Naive thymus-derived CD4-positive, alpha-beta T cell (primary cell): Measurements from ENCODE around the gene ROBO3. TPM values are rescaled to one million over a fixed set of nuclear protein-coding genes. Genes with fewer than 3 reads are reported as not detected.
A peak's percentile ranks its signal among the peaks of the same experiment; 100 is the strongest.

Experiments
- ATAC-seq: fragments of 150-1000 bp; cut with Tn5 transposase; 2 replicates; pipeline ENCODE4 v1.10.0; 2021; ENCODE audit warnings: mild to moderate bottlenecking, moderate library complexity
- CTCF ChIA-PET: fragments of 350-600 bp; sonication (Branson Sonifier 250); formaldehyde crosslinking; loops from one replicate; lab custom pipeline; 2021; ENCODE audit warnings: antibody characterized with exemption; lab: Charles Lee
- POLR2A ChIA-PET: fragments of 350-600 bp; sonication (Branson Sonifier 250); formaldehyde crosslinking; loops from one replicate; lab custom pipeline; 2021; ENCODE audit warnings: antibody characterized with exemption, inconsistent platforms; lab: Charles Lee
- DNase-seq, 9 donors: peaks; one replicate each; pipeline versions ENCODE4 v3.0.0 to v3.0.0-alpha.2; 2020 to 2022; ENCODE audit warnings: mixed read lengths in 1 of 9
- H3K27ac ChIP-seq: one replicate; pipeline ENCODE4 v1.7.0; 2013; ENCODE audit warnings: mild to moderate bottlenecking, low read depth, low read length, moderate library complexity
- H3K27me3 ChIP-seq, 2 donors: one replicate each; pipeline ENCODE4 v1.7.0; 2013; ENCODE audit warnings: low read length in 2 of 2, mild to moderate bottlenecking in 2 of 2, moderate library complexity in 2 of 2; ENCODE audit not compliant: control insufficient read depth in 2 of 2, insufficient read depth in 2 of 2
- H3K36me3 ChIP-seq, 3 experiments: 1 replicate in 2 of 3; 2 replicates in 1 of 3; pipeline ENCODE4 v1.7.0; 2013; ENCODE audit warnings: low read length in 3 of 3, mild to moderate bottlenecking in 3 of 3, moderate library complexity in 1 of 3; ENCODE audit not compliant: insufficient read depth in 3 of 3, control insufficient read depth in 2 of 3
- H3K4me1 ChIP-seq, 2 donors: one replicate each; pipeline ENCODE4 v1.7.0; 2013; ENCODE audit warnings: low read length in 2 of 2, mild to moderate bottlenecking in 2 of 2, moderate library complexity in 1 of 2; ENCODE audit not compliant: control insufficient read depth in 2 of 2, insufficient read depth in 2 of 2
- H3K4me3 ChIP-seq: 2 replicates; pipeline ENCODE4 v1.7.0; 2013; ENCODE audit warnings: mild to moderate bottlenecking, low read length
- H3K9me3 ChIP-seq, 3 experiments: 1 replicate in 2 of 3; 2 replicates in 1 of 3; pipeline ENCODE4 v1.7.0; 2013; ENCODE audit warnings: low read length in 3 of 3; ENCODE audit not compliant: control insufficient read depth in 2 of 3
- H3K27ac Mint-ChIP-seq, 9 donors: one replicate each; pipeline ENCODE4 v1.8.0; 2020 to 2022; ENCODE audit warnings: mixed read lengths in 9 of 9, mild to moderate bottlenecking in 8 of 9, moderate library complexity in 5 of 9, inconsistent platforms in 2 of 9
- H3K27me3 Mint-ChIP-seq, 5 donors: one replicate each; pipeline ENCODE4 v1.8.0; 2021 to 2022; ENCODE audit warnings: mixed read lengths in 5 of 5, mild to moderate bottlenecking in 1 of 5
- H3K36me3 Mint-ChIP-seq, 5 donors: one replicate each; pipeline ENCODE4 v1.8.0; 2020 to 2022; ENCODE audit warnings: mixed read lengths in 5 of 5, mild to moderate bottlenecking in 3 of 5, inconsistent platforms in 1 of 5
- H3K4me1 Mint-ChIP-seq, 7 donors: one replicate each; pipeline ENCODE4 v1.8.0; 2020 to 2022; ENCODE audit warnings: mixed read lengths in 7 of 7, mild to moderate bottlenecking in 3 of 7, inconsistent platforms in 1 of 7
- H3K4me3 Mint-ChIP-seq, 10 donors: one replicate each; pipeline ENCODE4 v1.8.0; 2020 to 2022; ENCODE audit warnings: mild to moderate bottlenecking in 10 of 10, mixed read lengths in 10 of 10, moderate library complexity in 6 of 10, inconsistent platforms in 2 of 10
- H3K9me3 Mint-ChIP-seq, 11 donors: one replicate each; pipeline ENCODE4 v1.8.0; 2020 to 2022; ENCODE audit warnings: mixed read lengths in 11 of 11, mild to moderate bottlenecking in 4 of 11, inconsistent platforms in 1 of 11, moderate library complexity in 1 of 11
- intact Hi-C, 2 donors: fragments of 100-400 bp; cut with micrococcal nuclease; formaldehyde crosslinking; loops; one replicate each; pipeline ENCODE4 v1.15.1; 2023
- polyA plus RNA-seq, 2 donors: library from polyadenylated mRNA; unstranded; fragments of 300-500 nt; fragmentation: Illumina TruSeq; gene quantifications; one replicate each; pipeline ENCODE4 v1.2.3, GENCODE V29; 2021
- total RNA-seq, 6 experiments: library from RNA in 5 of 6; stranded (reverse) in 5 of 6; gene quantifications; 1 replicate in 5 of 6; 2 replicates in 1 of 6; pipeline ENCODE4 v1.2.3 and lab custom pipeline; 2021 to 2026

Gene ROBO3
- total and polyA plus RNA-seq, 7 experiments from 2014 or later, result 3.6 to 51.3 (median 26.9) TPM

DNA sequence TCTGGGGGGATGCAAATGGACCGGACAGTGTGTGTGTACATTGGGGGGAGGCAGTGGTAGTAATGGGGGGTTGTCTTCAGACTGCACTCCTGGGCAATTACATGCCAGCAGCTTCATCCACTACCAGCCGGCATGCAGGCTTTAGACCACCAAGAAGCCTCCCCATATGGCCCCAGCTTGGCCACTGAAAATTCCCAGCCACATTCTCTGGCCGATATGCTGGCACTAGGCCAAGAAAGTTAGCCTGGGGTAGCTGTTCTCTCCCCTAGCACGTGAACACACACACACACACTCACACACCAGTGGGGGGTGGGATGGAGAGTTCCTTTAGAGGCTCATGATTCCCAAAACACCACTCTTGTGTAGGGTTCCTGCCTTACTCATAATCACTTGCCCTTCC lies 3.6 kb upstream of the ROBO3 start:
- ATAC-seq (no peak), DNase-seq (no peak)
- H3K9me3 ChIP-seq, result no peaks in the 10 kb centered on the region
- ChIA-PET POLR2A (no interaction called here), CTCF (no interaction called here)
- peaks cover 0 to 4% (median 0%) of the 10 kb centered on the region in 5 donors for H3K36me3 Mint-ChIP-seq
- H3K4me1 Mint-ChIP-seq, result peaks cover 5 to 37% (median 16%) of the 10 kb centered on the region in 7 donors
- H3K27ac ChIP-seq, result no peak overlapping the region
- H3K27ac Mint-ChIP-seq, result no peak overlapping the region
- H3K27me3 ChIP-seq, result peaks cover 7 to 36% of the 10 kb centered on the region in 2 donors
- no peaks in the 10 kb centered on the region for H3K36me3 ChIP-seq
- no peak overlapping the region for H3K4me3 Mint-ChIP-seq
- peaks cover 60 to 68% (median 66%) of the 10 kb centered on the region in 5 donors for H3K27me3 Mint-ChIP-seq
- H3K9me3 Mint-ChIP-seq, result peaks cover 0 to 3% (median 0%) of the 10 kb centered on the region in 11 donors
- intact Hi-C loops, result no loop called here
- peaks cover 3 to 15% of the 10 kb centered on the region in 2 donors for H3K4me1 ChIP-seq
- H3K4me3 ChIP-seq, result no peak overlapping the region

GRCh38 chr11:124863137-124863825 lies 2.0 kb upstream of the ROBO3 start:
- peak overlapping the region in 1 of 9 donors; percentile 9 for H3K27ac Mint-ChIP-seq
- H3K36me3 Mint-ChIP-seq, result peaks cover 0 to 8% (median 0%) of the 10 kb centered on the region in 5 donors
- ChIA-PET POLR2A (no interaction called here), CTCF (no interaction called here)
- H3K4me3 ChIP-seq, result no peak overlapping the region
- H3K27me3 ChIP-seq, result peaks cover 20 to 50% of the 10 kb centered on the region in 2 donors
- no peak overlapping the region for H3K27ac ChIP-seq
- H3K27me3 Mint-ChIP-seq, result peaks cover 73 to 83% (median 78%) of the 10 kb centered on the region in 5 donors
- H3K4me1 Mint-ChIP-seq, result peaks cover 5 to 53% (median 29%) of the 10 kb centered on the region in 7 donors
- no peaks in the 10 kb centered on the region for H3K36me3 ChIP-seq
- intact Hi-C loops, result no loop called here
- no peak for ATAC-seq
- H3K4me1 ChIP-seq, result peaks cover 5 to 20% of the 10 kb centered on the region in 2 donors
- DNase-seq, result no peak
- H3K4me3 Mint-ChIP-seq, result peak overlapping the region in 2 of 10 donors; percentile 9 to 37
- no peaks in the 10 kb centered on the region for H3K9me3 ChIP-seq
- H3K9me3 Mint-ChIP-seq, result peaks cover 0 to 5% (median 0%) of the 10 kb centered on the region in 11 donors

GRCh38 chr11:124863826-124864165 lies 1.4 kb upstream of the ROBO3 start:
- Histone ChIP-seq H3K27me3 (peaks cover 20 to 55% of the 10 kb centered on the region in 2 donors), H3K36me3 (no peaks in the 10 kb centered on the region), H3K4me1 (peaks cover 5 to 25% of the 10 kb centered on the region in 2 donors), H3K9me3 (no peaks in the 10 kb centered on the region), H3K4me3 (no peak overlapping the region), H3K27ac (no peak overlapping the region)
- intact Hi-C loops, result no loop called here
- ATAC-seq, result no peak
- ChIA-PET POLR2A (no interaction called here), CTCF (no interaction called here)
- no peak for DNase-seq
- peak overlapping the region in 1 of 10 donors; percentile 9 for H3K4me3 Mint-ChIP-seq
- H3K27ac Mint-ChIP-seq, result peak overlapping the region in 1 of 9 donors; percentile 38
- H3K36me3 Mint-ChIP-seq, result peaks cover 0 to 8% (median 0%) of the 10 kb centered on the region in 5 donors
- H3K27me3 Mint-ChIP-seq, result peaks cover 77 to 88% (median 82%) of the 10 kb centered on the region in 5 donors
- H3K9me3 Mint-ChIP-seq, result peaks cover 0 to 5% (median 0%) of the 10 kb centered on the region in 11 donors
- peaks cover 5 to 58% (median 34%) of the 10 kb centered on the region in 7 donors for H3K4me1 Mint-ChIP-seq

GRCh38 chr11:124864176-124864891 lies 898 bp upstream of the ROBO3 start:
- Histone ChIP-seq H3K27me3 (peaks cover 20 to 59% of the 10 kb centered on the region in 2 donors), H3K4me1 (peaks cover 5 to 29% of the 10 kb centered on the region in 2 donors), H3K36me3 (no peaks in the 10 kb centered on the region), H3K9me3 (no peaks in the 10 kb centered on the region), H3K27ac (no peak overlapping the region), H3K4me3 (no peak overlapping the region)
- ATAC-seq (no peak), DNase-seq (no peak)
- Mint-ChIP-seq H3K4me1 (peaks cover 5 to 63% (median 39%) of the 10 kb centered on the region in 7 donors), H3K27me3 (peaks cover 80 to 93% (median 86%) of the 10 kb centered on the region in 5 donors), H3K4me3 (peak overlapping the region in 1 of 10 donors; percentile 22), H3K9me3 (peaks cover 0 to 5% (median 0%) of the 10 kb centered on the region in 11 donors), H3K36me3 (peaks cover 0 to 8% (median 0%) of the 10 kb centered on the region in 5 donors), H3K27ac (peak overlapping the region in 1 of 9 donors; percentile 38)
- intact Hi-C loops, result no loop called here
- POLR2A ChIA-PET, result no interaction called here
- CTCF ChIA-PET, result no interaction called here

DNA sequence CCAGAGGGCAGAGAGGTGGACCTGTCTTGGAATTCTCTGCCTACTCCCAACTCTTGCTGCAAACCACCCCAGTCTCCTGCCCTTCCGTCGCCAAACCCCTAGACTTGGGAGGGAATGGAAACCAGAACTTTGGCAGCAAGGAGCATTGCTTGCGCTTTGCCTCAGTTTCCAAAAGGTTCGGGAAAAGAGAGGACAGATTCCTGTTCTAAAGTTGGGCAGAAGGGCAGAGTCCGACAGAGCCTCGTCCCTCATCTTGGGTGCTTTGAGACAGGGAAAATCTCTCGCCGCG lies 396 bp upstream of the ROBO3 start:
- H3K4me1 ChIP-seq, result peaks cover 5 to 29% of the 10 kb centered on the region in 2 donors
- ChIA-PET POLR2A (no interaction called here), CTCF (interaction anchor here (2.4 kb wide), 1 partner anchor 11 kb away, joined by 8 read pairs; no protein-coding TSS in a partner anchor)
- H3K27ac ChIP-seq, result no peak overlapping the region
- H3K4me3 ChIP-seq, result no peak overlapping the region
- intact Hi-C loops, result loop anchor here in 1 of 2 donors (5.0 kb wide), 1 partner anchor 297 kb away; the partner anchor contains the start of gene PKNOX2
- no peak for DNase-seq
- Mint-ChIP-seq H3K4me1 (peaks cover 7 to 67% (median 43%) of the 10 kb centered on the region in 7 donors), H3K36me3 (peaks cover 0 to 8% (median 0%) of the 10 kb centered on the region in 5 donors), H3K27ac (no peak overlapping the region), H3K9me3 (peaks cover 0 to 5% (median 0%) of the 10 kb centered on the region in 11 donors), H3K4me3 (peak overlapping the region in 3 of 10 donors; percentile 22 to 53 (median 25)), H3K27me3 (peaks cover 79 to 94% (median 90%) of the 10 kb centered on the region in 5 donors)
- no peaks in the 10 kb centered on the region for H3K9me3 ChIP-seq
- H3K36me3 ChIP-seq, result no peaks in the 10 kb centered on the region
- no peak for ATAC-seq
- peaks cover 20 to 64% of the 10 kb centered on the region in 2 donors for H3K27me3 ChIP-seq
